WTC11 (cell line): ENCODE results near the gene PREX1.

Source experiments
- FOXP1 ChIP-seq: sonication (generic); formaldehyde crosslinking; IDR thresholded peaks from 2 replicates; pipeline ENCODE4 v1.8.0; 2022; ENCODE audit warnings: missing genetic modification reagents, mild to moderate bottlenecking, moderate library complexity, borderline replicate concordance
- TF ChIP-seq, protein P1 (sequence below): fragments of 200-600 bp; IDR thresholded peaks from 2 replicates; pipeline ENCODE4 v1.8.0; 2022; ENCODE audit warnings: antibody characterized with exemption
- TF ChIP-seq, protein P2 (sequence below): sonication (generic); formaldehyde crosslinking; IDR thresholded peaks from 2 replicates; pipeline ENCODE4 v1.8.1; 2023; ENCODE audit warnings: mild to moderate bottlenecking, missing genetic modification reagents

DNA sequence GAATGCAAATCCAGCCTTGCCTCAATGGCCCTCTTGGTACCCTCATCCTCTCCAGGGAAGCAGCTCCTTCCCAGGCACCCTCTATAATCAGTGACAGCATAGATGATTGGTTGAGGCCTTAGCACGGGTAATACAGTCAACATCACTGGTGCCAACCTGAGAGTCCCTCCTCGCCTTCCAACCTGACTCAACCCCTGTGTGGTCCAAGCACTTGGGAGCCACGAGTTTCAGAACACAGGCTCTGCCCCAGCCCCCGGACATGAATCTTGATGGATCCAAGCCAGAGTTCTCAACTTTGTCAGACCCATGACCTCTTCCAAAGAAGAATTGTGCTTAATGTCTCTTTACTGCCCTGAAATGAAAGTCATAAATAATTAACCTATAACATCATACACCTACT lies 213.9 kb downstream of the PREX1 start:
- TF ChIP-seq, protein P1, sequence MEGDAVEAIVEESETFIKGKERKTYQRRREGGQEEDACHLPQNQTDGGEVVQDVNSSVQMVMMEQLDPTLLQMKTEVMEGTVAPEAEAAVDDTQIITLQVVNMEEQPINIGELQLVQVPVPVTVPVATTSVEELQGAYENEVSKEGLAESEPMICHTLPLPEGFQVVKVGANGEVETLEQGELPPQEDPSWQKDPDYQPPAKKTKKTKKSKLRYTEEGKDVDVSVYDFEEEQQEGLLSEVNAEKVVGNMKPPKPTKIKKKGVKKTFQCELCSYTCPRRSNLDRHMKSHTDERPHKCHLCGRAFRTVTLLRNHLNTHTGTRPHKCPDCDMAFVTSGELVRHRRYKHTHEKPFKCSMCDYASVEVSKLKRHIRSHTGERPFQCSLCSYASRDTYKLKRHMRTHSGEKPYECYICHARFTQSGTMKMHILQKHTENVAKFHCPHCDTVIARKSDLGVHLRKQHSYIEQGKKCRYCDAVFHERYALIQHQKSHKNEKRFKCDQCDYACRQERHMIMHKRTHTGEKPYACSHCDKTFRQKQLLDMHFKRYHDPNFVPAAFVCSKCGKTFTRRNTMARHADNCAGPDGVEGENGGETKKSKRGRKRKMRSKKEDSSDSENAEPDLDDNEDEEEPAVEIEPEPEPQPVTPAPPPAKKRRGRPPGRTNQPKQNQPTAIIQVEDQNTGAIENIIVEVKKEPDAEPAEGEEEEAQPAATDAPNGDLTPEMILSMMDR: no peak
- no peak for TF ChIP-seq FOXP1 (CRISPR knock-in tag)
- TF ChIP-seq, protein P2, sequence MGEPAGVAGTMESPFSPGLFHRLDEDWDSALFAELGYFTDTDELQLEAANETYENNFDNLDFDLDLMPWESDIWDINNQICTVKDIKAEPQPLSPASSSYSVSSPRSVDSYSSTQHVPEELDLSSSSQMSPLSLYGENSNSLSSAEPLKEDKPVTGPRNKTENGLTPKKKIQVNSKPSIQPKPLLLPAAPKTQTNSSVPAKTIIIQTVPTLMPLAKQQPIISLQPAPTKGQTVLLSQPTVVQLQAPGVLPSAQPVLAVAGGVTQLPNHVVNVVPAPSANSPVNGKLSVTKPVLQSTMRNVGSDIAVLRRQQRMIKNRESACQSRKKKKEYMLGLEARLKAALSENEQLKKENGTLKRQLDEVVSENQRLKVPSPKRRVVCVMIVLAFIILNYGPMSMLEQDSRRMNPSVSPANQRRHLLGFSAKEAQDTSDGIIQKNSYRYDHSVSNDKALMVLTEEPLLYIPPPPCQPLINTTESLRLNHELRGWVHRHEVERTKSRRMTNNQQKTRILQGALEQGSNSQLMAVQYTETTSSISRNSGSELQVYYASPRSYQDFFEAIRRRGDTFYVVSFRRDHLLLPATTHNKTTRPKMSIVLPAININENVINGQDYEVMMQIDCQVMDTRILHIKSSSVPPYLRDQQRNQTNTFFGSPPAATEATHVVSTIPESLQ (CRISPR knock-in tag): no peak
